GM21515 (cell line): ENCODE measurements around the gene RAD50.
"Not testable (repeated sequence)": the region's sequence is repeated elsewhere in the genome, so short reads cannot be mapped to it uniquely, and the experiment has no call there.

Experiments used
- ATAC-seq: cut with Tn5 transposase; IDR thresholded peaks from one replicate; pipeline ENCODE4 v1.9.1; 2021; ENCODE audit not compliant: unreplicated experiment

Gene RAD50

GRCh38 chr5:132628814-132629213, 72.0 kb downstream of the RAD50 start:
- no peak for ATAC-seq

- no peak for ATAC-seq
These were observed 72.6 kb downstream of the RAD50 start for GRCh38 chr5:132629230-132629944.

- ATAC-seq, result not testable (repeated sequence)
These were observed 76.8 kb downstream of the RAD50 start for GRCh38 chr5:132633587-132633986.

GRCh38 chr5:132635873-132636272, 79.1 kb downstream of the RAD50 start:
- ATAC-seq, result no peak

- ATAC-seq, result no peak
These were observed 80.5 kb downstream of the RAD50 start for GRCh38 chr5:132637241-132637640.

GRCh38 chr5:132639706-132640130, 82.9 kb downstream of the RAD50 start:
- peak; percentile 69 for ATAC-seq

- no peak for ATAC-seq
These were observed 83.8 kb downstream of the RAD50 start for GRCh38 chr5:132640613-132641012.

GRCh38 chr5:132641241-132641723, 84.5 kb downstream of the RAD50 start:
- ATAC-seq, result no peak

- ATAC-seq, result no peak
These were observed 85.1 kb downstream of the RAD50 start for GRCh38 chr5:132641841-132642240.

GRCh38 chr5:132644177-132644576, 87.4 kb downstream of the RAD50 start:
- ATAC-seq, result no peak

GRCh38 chr5:132646583-132647266, 89.9 kb downstream of the RAD50 start:
- no peak for ATAC-seq

GRCh38 chr5:132647473-132647872, 90.7 kb downstream of the RAD50 start:
- ATAC-seq, result no peak

GRCh38 chr5:132648355-132648754, 91.6 kb downstream of the RAD50 start:
- ATAC-seq, result no peak

- no peak for ATAC-seq
These were observed 95.2 kb downstream of the RAD50 start for GRCh38 chr5:132651838-132652469.

- no peak for ATAC-seq
These were observed 96.9 kb downstream of the RAD50 start for GRCh38 chr5:132653716-132654115.

- no peak for ATAC-seq
These were observed 99.3 kb downstream of the RAD50 start for GRCh38 chr5:132655821-132656773.

GRCh38 chr5:132656774-132657355, 100.1 kb downstream of the RAD50 start:
- ATAC-seq, result no peak

- no peak for ATAC-seq
These were observed 101.1 kb downstream of the RAD50 start, which contains the start of gene IL13 for GRCh38 chr5:132657676-132658380. Gene IL13, plus strand, starts transcription at chr5:132658173. Its CDS starts 14 bp downstream, at chr5:132658187.

GRCh38 chr5:132658381-132659302, 101.9 kb downstream of the RAD50 start:
- no peak for ATAC-seq
